NCI-H1436 treated with DMSO at 0.1 percent for 48 hours (cell line): ENCODE data around the gene RASGRF2.
"Not testable (repeated sequence)": the region's sequence is repeated elsewhere in the genome, so short reads cannot be mapped to it uniquely, and the experiment has no call there.

ENCODE experiments used
- DNase-seq: peaks from one replicate; lab custom pipeline; 2025; lab: John Stamatoyannopoulos, UW

RASGRF2 gene

DNA sequence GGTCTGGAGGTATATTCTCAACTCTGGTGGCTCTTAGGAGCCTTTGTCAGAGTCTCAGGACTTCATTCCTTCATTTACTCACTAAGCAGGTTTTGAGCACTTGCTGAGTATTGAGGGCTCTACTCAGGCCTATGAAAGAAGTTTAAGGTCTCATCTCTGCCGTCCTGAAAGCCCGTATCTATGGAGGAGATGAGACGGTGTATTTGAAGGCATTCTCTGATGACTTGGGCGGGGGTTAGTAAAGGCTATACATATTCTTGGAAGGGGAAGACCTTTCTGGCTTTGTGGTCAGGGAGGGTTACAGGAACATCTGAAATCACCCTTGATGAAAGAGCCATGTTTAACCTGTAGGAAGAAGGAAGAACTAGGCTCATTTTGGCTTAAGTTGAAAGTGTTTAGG lies 21.9 kb downstream of the RASGRF2 start:
- no peak for DNase-seq

DNA sequence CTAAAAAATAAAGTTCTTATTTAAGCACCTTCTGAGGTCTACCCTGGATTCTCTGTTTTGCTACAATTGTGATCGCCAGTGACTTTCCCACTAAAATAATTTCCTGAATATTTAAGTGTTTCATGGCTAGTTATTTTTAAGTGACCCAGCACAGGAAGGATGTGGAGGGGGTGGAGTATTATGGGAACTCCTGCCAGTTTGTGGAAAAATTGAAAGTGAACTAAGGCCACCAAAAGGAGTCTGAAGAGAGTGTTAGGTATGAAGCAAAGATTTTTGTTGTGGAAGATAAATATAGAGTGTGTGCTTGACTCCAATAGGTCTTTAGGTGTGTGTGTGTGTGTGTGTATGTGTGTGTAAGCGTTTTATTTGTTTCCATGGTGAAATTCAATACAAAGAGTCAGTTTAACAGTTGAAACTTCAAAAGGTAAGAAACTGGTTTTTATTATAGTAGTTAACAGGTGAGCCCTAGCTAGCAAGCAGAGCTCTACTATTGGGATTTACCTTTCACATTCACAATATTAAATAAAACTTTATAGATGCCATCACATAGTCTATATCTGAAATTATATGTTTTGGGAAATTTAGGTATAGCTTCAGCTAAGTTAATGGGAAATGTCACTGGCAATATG lies 25.6 kb downstream of the RASGRF2 start:
- no peak for DNase-seq

DNA sequence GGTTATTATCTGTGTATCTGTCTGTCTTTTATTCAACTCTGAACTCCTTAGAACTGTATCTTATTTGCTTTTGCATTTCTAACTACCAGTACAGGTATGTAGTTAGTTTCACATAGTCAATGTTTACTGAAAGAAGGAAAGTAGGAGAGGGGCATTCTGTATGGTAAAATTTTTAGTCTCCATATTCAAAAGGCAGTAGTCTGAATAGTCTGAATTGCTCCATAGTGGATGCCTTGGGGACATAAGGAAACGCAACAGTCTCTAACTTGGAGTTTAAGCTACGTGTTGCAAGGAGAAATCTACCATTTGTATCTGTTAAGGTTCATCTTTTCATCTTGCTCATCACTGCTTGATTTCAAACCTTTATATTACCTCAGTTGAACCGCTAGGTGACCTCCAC lies 26.2 kb downstream of the RASGRF2 start:
- DNase-seq: no peak

DNA sequence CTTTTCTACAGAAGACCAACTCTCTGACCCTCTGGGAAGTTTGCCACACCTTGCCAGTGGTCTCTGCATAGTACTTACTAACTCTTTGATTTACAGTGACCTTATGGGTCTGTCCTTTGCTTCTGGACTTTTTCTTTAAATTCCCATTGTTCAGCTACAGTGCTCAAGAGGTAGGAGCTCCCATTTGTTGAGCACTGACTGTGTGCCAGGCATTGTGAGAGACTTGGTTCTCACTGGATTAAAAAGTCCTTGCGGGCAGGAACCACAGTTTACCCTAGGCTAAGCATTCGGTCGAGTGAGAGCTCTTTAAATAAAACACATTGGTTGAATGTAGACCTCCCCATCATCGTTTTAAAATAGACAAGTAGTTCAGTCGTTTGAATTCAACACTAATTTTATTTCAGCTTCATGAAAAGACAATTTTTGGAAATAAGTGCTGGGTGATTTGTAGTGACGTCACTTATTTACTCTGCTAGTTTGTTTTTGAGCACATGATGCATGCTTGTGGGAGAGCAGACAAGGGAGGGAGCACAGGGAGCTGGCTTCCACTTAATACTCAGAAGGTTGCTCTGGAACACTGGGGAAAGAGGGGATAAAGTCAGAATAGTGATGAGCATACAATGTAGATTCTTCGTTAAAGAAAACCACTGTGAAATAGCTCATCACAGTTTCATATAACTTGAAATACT lies 27.1 kb downstream of the RASGRF2 start:
- no peak for DNase-seq

DNA sequence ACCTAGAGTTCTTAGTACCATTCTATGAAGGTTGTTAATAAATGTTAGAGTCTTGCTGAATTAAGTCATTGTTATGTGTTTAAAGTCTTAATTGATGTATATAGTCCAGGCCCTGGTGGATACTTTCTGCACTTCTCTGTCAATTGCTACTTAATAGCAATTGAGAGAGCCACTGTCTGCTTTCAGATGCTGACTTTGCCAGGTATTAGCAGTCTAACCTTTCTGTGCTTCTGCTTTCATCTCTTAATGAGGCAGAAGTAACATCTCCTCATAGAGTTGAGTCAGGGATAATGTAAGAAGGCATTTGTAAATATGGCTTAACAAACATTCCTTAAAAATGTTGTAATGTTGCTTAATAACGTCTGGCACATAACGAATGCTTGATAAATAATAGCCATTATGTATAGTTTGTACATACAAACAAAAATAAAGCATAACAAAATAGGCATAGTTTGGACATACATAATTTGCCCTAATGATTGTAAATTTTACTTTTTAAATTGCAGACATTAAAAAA lies 28.3 kb downstream of the RASGRF2 start:
- no peak for DNase-seq

DNA sequence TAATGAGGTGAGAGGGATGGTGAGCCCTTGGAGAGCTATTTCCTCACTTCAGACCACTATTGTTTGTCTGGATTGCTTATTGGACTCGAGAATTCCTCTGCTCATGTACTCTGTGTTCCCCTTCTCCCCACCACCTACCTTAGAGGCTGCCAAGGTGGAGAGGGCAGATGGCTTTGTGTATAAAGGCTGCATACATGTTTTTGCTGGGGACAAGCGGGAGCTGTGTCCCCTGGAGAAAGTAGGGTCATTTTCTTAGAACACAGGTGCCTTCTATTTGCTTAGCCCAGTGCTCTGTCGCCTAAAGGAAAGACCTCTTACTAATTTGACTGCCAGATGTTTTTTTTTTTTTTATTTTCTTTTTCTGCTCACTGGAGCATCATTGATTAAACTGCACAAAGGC lies 29.7 kb downstream of the RASGRF2 start:
- DNase-seq: no peak

DNA sequence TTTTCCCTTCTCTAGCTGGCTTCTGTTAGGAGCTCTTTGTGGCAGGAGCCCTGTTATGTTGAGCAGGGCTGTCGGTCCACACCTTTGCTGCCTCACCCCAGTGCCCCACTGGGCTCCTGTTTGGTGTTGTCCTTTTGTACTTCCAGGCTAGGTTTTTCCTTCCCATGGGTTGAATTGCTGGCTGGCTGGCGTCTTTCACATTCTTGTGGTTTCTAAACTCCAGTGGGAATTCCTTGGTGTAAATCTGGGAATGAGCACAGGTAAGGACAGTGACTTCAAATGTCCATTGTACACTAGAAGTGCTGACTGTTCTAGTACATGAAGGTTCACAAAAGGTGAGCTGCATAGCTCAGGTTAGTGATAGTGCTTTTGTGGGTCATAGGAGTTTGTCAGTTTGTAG lies 30.4 kb downstream of the RASGRF2 start:
- no peak for DNase-seq

DNA sequence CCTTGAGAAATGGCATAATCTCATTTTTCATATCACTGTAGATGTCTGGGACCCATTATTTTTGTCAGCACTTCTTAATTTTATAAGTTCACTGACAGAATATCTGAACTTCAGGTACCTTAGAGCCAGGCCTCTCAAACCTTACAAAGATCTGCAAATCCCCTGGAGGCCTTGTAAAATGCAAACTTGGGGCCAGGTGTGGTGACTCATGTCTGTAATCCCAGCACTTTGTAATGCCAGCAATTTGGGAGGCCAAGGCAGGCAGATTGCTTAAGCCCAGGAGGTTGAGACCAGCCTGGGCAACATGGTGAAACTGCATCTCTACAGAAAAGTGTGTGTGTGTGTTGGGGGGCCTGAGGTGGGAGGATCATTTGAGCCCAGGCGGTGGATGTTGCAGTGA lies 30.8 kb downstream of the RASGRF2 start:
- no peak for DNase-seq

DNA sequence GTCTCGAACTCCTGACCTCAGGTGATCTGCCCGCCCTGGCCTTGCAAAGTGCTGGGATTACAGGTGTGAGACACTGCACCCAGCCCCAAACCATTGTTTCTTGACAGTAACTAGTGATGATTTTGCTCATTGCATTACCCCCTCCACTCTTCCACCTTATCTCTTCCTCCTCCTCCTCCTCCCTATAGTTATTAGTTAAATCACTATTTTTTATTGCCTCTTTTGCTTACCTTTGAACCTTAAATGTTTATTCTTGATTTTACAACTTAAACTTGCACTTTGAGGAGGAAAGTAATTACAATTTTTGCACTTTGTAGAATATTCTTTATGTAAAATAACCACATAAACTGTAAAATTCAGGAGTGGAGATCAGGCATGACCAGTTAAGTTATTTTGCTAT lies 35.7 kb downstream of the RASGRF2 start:
- no peak for DNase-seq

DNA sequence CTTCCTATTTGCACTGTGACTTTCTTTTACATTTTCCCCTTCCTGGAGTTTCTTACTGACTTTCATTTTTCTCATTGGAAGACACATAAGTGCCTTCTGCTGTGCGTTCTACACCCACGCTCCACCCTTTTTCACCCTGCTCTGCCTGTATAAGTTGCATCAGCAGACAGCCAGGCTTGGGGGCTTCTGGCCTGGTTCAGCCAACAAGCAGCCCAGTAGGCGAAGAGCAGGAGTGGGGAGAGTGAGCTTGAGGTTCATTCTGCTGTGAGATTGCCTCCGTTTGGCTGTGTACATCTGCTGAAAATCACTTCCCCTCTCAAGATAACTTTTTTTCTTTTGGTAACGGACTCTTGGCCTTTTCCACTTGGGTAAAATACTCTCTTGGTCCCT lies 38.4 kb downstream of the RASGRF2 start:
- no peak for DNase-seq

DNA sequence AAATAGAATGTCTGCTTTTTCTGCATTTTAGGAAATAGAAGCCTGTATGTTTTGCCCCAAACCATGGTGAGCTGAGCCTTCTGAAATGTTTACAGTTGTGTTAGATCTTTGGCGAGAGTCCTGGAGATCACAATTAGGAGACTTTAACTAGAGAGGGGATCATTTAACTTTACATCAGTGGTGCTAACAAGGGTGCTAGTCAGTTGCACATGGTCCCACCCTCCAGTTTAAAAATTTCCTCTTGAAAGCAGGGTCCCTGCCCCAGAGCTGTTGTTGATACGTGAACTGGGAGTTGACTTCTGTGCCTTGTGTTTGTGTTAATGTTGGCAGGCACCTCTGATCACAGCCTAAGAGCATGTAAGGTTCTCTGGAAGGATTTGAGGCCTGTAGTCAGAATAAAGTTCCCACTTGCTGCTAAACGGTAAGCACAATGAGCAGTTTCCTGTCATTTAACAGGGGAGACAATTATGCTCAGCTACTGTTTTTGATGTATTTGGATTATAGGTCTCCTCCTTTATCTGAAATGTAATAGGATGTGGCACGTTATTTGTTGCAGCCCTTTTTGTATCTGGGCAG lies 43.7 kb downstream of the RASGRF2 start:
- no peak for DNase-seq

DNA sequence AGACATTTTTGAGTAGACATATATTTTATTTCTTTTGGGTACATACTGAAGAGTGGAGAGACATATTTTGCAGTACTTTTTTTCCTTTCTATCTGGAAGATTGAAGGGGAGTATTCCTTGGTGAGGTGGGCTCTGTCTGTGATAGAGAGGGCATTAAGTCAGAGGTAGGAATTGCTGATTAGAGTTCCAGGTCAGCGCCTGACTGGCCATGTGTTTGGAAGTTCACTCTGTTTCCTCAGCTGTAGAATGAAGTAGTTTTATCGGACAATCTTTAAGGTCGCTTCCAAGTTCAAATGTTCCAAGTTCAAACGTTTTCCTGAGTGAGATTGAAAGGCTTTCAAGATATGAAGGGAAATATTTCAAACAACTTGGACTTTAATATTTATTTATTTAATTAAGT lies 45.5 kb downstream of the RASGRF2 start:
- DNase-seq: no peak

DNA sequence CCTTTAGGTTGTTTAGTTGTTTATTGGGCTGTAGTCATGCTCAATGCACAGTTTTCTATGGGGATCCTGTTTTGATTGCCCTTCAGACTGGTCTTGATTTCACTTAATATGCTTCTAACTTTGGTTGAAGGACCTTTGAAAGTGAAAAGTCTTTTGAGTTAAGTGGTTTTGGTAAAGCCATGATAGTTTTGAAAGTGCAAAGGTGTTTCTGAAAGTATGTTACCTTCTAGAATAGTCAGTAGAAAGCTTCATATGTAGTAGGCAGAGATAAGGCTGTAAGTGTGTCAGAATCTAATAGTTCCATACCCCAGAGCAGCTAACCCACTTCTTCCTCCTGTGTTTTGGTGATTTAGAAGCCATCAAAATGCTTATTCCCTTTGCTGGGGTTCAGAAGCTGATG lies 46.1 kb downstream of the RASGRF2 start:
- DNase-seq: no peak

DNA sequence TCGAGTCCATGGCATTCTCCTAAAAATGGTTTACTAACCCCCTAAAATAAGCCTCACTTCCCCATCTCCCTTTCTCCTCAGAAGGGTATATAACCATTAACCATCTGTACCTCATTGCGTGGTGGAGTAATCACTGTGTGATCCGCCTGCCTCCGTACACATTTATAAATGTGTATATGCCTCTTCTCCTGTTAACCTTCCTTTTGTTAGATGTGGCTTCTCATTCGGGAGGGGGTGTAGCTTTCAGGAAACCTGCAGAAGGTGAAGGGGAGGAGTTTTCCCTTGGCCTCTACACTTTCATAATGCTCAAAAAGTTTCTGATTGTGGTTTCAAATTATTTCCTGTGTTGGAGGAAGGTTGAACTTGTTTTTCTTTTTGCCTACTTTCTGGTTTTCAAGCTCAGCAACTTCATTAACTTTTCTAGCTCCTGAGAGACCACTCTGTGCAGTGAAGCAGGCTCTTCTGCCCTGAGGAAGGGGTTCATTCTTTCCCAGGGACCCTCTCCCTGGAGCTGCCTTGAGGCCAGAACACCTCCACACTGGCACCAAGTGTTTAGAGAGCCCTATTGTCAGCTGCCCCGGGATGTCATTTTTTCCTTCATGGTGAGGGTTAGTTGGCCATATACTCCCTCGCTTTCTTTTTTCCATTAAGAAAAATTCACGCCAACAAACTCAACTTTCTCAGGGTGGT lies 46.9 kb downstream of the RASGRF2 start:
- no peak for DNase-seq

DNA sequence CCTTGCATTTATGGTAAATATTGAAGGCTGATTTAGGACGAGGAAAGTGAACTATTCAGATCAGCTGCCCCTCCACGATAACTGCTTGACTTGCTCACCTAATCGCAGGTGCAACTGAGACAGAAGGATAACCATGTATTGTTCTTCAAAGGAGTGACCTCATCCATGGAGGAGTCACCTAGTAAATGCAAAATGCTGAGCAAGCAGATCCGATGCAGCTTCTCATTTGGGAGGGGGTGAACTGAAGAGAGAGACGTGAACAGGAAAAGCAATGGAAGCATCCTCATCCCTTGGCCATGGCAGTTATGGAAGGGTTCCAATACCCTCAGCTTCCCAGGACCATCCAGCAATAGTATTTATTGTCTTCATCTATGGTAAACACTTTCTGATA lies 47.5 kb downstream of the RASGRF2 start:
- DNase-seq: no peak

DNA sequence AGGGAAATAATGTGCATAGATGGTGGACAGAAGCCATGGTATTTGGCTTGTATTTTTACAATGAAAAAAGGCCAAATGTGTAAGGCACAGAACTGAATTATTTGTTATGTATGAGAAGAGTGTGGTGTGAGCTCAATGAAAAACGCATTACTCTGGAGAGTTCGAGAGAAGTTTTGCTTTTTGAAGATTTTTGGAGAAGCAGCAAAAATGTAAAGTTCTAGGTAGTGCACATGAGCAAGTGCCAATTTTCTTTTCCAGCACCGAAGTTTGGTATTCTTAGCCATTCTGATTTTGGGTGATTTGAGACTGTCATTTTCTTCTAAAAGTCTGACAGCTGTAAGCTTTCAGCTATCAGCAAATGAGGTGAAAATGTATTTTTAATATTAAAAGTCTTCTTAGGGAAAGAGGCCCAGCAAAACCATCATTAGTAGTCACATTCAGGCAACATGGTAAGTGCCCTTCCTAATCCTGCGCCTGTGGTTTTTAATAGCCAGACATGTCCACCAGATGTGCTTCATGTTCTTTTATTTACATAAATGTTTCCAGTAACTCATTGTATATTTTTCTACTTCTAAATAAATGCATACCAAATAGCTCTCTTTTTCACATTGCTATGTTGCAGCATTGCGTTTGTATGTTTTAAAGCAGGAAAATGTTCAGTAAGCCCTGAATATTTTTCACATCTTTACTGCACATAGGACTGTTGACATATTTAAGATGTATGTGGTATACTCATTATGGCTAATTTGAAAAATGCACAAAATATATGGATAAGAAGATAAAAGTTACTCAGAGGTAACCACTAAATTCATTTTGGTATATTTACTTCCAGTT lies 50.4 kb downstream of the RASGRF2 start:
- no peak for DNase-seq

DNA sequence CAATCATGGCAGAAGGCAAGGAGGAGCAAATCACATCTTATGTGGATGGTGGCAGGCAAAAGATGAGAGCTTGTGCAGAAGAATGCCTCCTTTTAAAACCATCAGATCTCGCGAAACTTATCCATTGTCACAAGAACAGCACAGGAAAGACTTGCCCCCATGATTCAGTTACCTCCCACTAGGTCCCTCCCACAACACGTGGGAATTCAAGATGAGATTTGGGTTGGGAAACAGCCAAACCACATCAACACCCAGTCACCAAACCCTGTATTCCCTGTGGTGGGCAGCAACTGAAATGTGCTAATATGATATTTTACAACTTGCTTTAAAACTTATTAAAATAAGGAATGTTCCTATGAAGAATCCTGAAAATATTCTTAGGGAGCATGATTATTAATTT lies 54.2 kb downstream of the RASGRF2 start:
- no peak for DNase-seq

DNA sequence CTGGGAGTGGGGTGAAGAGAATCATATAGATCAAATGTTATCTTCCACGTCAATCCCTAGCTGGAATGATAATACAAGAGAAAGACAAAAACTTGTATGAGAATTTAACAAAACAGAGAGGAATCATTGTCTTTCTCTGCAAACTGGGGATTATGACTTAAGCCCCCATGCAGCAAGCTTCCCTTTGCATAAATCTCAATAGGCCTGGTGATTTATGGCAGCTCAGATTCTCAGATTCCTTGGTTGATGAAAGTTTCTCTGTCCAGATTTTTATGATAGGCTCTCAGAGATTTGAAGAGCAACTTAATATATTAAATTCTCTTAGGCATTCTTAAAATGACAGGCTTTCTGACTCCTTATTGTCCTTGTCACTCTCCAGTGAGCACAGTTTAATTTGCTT lies 56.0 kb downstream of the RASGRF2 start:
- DNase-seq: no peak

DNA sequence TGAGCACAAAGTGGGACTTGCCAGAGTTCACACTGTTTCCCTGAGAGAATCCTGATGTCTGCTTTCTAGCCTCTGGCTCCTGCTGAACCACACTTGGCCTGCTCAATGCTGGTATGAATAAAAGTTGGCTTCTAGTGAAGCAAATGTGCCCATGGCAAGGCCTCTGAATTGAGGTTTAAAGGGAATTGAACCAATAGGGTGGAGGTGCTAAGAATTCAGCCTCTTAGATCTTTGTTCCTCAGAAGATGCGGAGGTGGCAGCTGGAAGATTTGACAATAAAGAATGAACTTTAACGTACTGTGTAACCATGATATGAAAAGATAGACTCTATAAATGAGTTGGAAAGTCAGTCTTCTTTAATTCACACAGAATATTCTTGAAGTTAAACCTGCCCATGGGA lies 57.2 kb downstream of the RASGRF2 start:
- no peak for DNase-seq

DNA sequence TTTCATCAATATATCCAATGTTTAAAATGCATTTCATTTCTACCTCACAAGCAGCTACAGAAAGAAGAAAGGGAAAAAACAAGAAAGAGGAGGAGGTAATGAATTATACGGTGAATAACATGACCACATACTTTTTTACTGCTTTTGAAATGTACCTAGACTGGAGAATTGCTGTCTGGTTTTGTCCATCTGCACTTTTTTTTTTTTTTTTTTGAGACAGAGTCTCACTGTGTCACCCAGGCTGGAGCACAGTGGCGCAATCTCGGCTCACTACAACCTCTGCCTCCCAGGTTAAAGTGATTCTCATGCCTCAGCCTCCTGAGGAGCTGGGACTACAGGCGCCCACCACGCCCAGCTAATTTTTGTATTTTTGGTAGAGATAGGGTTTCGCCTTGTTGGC lies 58.4 kb downstream of the RASGRF2 start:
- not testable (repeated sequence) for DNase-seq

DNA sequence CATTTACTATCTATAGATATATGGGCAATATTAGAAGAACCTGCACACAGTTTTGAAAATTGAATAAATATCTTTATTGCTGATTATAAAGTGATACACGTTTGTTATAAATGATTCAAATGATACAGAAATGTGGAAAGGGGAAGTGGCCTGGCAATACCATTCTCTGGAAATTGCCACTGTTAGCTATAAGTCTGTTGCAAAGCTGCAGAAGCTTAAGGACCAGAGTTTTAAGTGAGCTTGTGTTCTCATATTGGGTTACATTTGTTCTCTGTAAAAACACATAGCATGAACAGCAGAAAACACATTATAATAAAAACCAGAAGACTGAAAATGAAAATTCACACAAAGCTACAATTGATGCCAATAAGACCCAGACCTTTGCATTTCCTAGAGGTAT lies 59.6 kb downstream of the RASGRF2 start:
- no peak for DNase-seq
